GM10248 (cell line): ENCODE measurements around the gene IQCH.

ENCODE experiments used
- CTCF ChIA-PET: fragments of 300-600 bp; sonication (Branson Sonifier 250); formaldehyde crosslinking; extraction: SDS; loops from one replicate; lab custom pipeline; 2021; ENCODE audit warnings: antibody characterized with exemption; lab: Yijun Ruan, JAX
- POLR2A ChIA-PET: fragments of 350-650 bp; sonication (Branson Sonifier 250); formaldehyde crosslinking; extraction: SDS; loops from one replicate; lab custom pipeline; 2020; ENCODE audit warnings: antibody characterized with exemption; lab: Yijun Ruan, JAX
- DNase-seq: peaks from one replicate; pipeline ENCODE4 v3.0.0; 2012; ENCODE audit errors: extremely low spot score
- TF ChIP-seq, protein P1 (sequence below): IDR thresholded peaks from 2 replicates; pipeline ENCODE4 v1.5.1; 2012; ENCODE audit warnings: mild to moderate bottlenecking, low read depth; ENCODE audit errors: extremely low read depth, missing control alignments, control extremely low read depth

Gene IQCH

DNA sequence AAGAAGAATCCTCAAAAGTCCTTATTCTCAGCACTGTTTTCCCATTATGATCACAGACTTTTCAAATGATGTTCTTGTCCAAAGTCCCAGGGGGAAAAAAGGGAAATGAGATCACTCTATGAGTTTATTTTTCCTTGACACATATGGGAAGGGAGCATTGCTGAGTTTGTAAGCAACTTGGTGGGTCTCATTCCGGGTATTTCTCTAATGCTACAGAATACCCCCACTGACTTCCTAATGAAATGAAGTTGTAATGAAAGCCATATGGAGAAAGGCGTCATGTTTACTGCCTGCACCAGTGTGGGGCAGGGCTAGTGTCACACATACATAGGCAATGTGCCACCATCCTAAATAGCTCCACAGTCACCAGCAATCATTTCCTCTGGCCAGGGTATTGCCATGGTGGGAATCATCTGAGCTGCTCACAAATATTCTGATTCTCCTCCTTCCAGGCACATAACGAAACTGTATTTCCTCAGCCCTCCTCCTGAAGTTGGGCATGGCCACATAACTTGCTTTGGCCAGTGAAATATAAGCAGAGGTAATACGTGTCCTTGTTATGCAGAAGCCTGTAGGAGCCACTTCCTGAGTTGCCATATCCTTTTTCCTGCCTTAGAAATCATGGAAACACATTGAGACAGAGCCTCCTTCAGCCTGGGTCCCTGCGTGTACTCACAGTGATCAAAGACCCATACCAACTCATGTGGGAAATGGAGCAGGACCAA, 225.4 kb downstream of the IQCH start:
- TF ChIP-seq, protein P1, sequence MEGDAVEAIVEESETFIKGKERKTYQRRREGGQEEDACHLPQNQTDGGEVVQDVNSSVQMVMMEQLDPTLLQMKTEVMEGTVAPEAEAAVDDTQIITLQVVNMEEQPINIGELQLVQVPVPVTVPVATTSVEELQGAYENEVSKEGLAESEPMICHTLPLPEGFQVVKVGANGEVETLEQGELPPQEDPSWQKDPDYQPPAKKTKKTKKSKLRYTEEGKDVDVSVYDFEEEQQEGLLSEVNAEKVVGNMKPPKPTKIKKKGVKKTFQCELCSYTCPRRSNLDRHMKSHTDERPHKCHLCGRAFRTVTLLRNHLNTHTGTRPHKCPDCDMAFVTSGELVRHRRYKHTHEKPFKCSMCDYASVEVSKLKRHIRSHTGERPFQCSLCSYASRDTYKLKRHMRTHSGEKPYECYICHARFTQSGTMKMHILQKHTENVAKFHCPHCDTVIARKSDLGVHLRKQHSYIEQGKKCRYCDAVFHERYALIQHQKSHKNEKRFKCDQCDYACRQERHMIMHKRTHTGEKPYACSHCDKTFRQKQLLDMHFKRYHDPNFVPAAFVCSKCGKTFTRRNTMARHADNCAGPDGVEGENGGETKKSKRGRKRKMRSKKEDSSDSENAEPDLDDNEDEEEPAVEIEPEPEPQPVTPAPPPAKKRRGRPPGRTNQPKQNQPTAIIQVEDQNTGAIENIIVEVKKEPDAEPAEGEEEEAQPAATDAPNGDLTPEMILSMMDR, result no peak
- POLR2A ChIA-PET, result no interaction called here
- no peak for DNase-seq
- CTCF ChIA-PET, result interaction anchor here (1.5 to 1.8 kb wide), 2 partner anchors 23 to 47 kb away, joined by 3 to 5 read pairs; no protein-coding TSS in a partner anchor

DNA sequence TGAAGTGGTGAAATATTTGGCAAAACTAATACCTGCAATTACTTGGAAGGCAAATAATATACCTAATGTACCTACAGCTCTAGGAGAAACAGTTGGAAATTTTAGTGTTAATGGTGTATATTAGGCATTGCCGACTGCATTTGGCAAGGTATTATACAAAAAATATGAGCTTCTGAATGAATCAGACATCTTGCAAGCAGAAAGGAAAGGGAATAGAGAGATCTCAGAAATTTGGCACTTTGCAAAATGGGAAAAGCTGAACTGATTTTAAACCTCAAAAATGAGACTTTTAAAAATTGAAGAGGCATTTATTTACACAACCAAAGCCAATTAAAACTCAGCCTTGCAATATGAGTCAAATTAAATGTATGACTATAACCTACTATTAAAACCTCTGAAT, 226.2 kb downstream of the IQCH start:
- POLR2A ChIA-PET, result no interaction called here
- TF ChIP-seq, protein P1, result no peak
- CTCF ChIA-PET, result interaction anchor here (1.5 to 1.8 kb wide), 2 partner anchors 24 to 48 kb away, joined by 3 to 5 read pairs; no protein-coding TSS in a partner anchor
- no peak for DNase-seq

DNA sequence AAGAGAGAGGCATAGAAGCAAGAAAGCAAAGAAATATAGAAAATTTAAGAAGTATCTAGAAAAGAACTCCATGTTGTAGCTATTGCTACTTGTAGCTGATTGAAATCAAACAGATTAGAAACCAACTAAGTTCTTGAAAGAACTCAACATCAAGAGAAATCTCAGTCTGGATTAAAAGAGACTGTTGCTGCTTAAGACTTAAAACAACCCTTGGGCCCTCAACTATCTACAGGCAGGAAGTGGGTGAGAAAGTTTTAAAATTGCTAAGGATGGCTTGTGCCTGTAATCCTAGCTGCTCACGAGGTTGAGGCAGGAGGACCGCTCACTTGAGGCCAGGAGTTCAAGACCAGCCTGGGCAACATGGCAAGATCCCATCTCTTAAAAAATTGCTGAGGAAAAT, 227.1 kb downstream of the IQCH start:
- TF ChIP-seq, protein P1, result no peak
- DNase-seq, result no peak
- ChIA-PET CTCF (interaction anchor here (1.8 kb wide), 1 partner anchor 25 kb away, joined by 5 read pairs; no protein-coding TSS in a partner anchor), POLR2A (no interaction called here)

DNA sequence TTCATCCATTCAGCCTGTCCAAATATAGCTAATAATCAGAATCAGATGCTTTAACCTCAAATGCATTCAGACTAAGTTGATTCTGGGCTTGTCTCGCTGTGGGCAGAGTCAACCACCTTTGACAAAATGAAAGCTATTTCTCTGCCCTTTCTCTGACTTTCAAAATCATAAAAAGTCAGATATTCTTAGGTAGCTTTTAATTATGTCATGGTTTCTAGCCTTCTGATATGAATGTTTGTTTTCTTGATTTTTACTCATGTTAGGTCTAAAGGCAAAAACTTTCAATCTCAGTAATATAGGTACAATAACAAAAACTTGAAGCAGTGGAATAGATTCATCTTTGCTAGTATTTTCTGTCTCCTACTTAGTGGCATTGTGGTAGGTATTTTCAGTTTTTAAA, 241.0 kb downstream of the IQCH start:
- TF ChIP-seq, protein P1, result no peak
- no peak for DNase-seq
- ChIA-PET CTCF (interaction anchor here (1.2 to 1.5 kb wide), 3 partner anchors 12 to 38 kb away, joined by 3 to 7 read pairs (median 4); no protein-coding TSS in a partner anchor), POLR2A (no interaction called here)

DNA sequence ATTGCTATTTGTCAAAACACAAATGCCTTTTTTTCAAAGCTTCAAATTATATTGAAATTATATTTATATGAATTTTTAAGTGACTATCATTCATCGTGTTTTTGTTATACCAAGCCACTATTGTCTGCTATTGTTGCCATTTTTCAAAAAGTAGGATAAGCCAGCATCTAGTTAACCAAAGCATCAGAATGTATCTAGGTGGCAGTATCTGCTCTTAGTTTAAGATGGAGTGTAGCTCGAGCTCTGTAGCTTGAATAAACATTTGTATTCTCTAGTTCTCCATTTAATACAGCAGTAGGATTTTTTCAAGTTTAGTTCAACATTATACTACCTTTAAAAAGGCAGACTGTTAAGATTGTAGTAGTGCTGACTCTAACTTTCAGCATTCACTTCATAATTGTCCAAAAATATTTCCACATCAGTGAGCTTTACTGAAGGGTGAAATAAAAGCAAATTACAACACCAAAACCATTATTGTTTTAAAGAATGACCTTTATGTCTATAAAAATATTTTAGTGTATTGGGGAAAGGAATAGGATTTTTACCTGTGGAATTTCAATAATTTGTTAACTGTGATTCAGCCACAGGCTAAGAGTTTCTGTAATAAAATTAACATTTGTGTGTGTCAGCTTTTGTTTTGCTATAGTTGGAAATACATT, 246.7 kb downstream of the IQCH start:
- ChIA-PET CTCF (interaction anchor here (1.1 to 2.1 kb wide), 7 partner anchors 14 to 709 kb away, joined by 3 to 6 read pairs (median 3); partner anchors contain the start of gene C15orf61), POLR2A (interaction anchor here (0.8 kb wide), 1 partner anchor 17 kb away, joined by 3 read pairs; no protein-coding TSS in a partner anchor)
- DNase-seq, result peak; percentile 22
- TF ChIP-seq, protein P1, result peak; percentile 53

DNA sequence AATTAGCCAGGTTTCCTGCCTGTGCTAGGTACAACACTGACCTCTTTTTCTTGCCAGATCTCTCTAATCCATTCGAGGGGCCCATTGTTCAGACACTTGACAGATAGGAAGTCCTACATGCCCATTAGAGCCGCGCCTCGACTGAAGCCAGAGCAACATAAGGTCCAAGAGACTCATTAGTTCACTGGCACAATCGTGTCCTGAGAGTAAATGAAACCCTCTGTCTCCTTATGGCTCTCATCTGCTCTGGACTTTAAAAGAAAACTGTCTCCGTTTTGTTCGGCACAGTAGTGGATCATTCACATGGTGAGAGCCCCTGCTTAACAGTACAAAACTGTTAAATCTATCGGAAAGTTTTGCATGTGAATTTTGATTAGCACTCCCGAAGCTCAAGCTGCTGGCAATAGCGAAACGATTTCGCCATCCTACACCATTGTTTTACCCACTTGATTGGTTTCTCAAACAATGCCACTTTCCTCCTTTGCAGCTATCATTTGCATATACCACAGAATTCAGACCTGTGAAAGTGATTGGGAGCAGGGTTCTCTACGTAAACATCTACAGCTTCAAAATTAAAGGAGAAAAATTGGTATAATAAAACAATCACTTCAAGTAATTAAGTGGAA, 247.4 kb downstream of the IQCH start:
- ChIA-PET CTCF (interaction anchor here (1.1 to 2.3 kb wide), 9 partner anchors 12 to 709 kb away, joined by 3 to 7 read pairs (median 4); partner anchors contain the start of gene C15orf61), POLR2A (interaction anchor here (0.8 kb wide), 1 partner anchor 17 kb away, joined by 3 read pairs; no protein-coding TSS in a partner anchor)
- no peak for DNase-seq

More for the DNA sequence above, 247.4 kb downstream of the IQCH start:
- TF ChIP-seq, protein P1, result no peak
